ENCODE results near the gene CCDC57. TPM values are rescaled to one million over a fixed set of nuclear protein-coding genes. Genes with fewer than 3 reads are reported as not detected.
"Not testable (repeated sequence)": the region's sequence is repeated elsewhere in the genome, so short reads cannot be mapped to it uniquely, and the experiment has no call there.

Gene CCDC57
- total RNA-seq, 6 experiments from 2014 or later = 10.1 to 37.4 (median 17.2) TPM

DNA sequence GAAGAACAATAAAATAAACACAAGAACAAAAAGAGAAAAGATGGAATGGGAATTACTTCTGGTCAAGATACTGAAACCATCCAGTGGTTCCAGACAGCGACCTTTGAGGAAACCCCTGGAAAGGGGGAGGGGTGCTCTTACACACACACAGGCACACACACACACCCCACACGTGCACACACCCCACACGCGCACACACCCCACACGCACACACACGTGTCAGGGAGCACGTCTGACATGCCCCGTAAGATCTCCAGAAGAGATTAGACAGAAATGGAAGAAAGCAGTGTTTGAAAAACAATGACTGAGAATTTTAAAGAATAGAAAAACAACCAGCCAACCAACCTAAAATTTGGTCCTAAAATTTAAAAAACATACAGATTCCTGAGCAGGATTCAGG lies 69.3 kb downstream of the CCDC57 start:
- H3K27me3 ChIP-seq = no peaks in the 10 kb centered on the region
- H3K9me3 ChIP-seq = no peaks in the 10 kb centered on the region
- H3K4me3 ChIP-seq = no peak overlapping the region
- no peaks in the 10 kb centered on the region for H3K36me3 ChIP-seq
- TF ChIP-seq POLR2A (IDR thresholded peaks at IDR 0.05) (no peak), CTCF (IDR thresholded peaks at IDR 0.05) (no peak)
- H3K27ac ChIP-seq = no peak overlapping the region
- H3K4me1 ChIP-seq = no peaks in the 10 kb centered on the region
- intact Hi-C loops (cut with DNase I) = no loop called here
- ATAC-seq (no peak), DNase-seq (no peak)
- WGBS (ENCODE audit: insufficient coverage, low coverage, low lambda C conversion rate, missing lambda C conversion rate) = 100% methylated on average over 2 of the region's 8 CpGs

GRCh38 chr17:82139961-82140360 lies 72.7 kb downstream of the CCDC57 start:
- H3K4me1 ChIP-seq; H3K4me3 ChIP-seq; intact Hi-C loops (cut with DNase I); ATAC-seq; H3K27me3 ChIP-seq; H3K27ac ChIP-seq; H3K36me3 ChIP-seq; DNase-seq; H3K9me3 ChIP-seq: not testable (repeated sequence)
- WGBS (ENCODE audit: insufficient coverage, low coverage, low lambda C conversion rate, missing lambda C conversion rate) = 87% methylated on average over 10 of the region's 10 CpGs

DNA sequence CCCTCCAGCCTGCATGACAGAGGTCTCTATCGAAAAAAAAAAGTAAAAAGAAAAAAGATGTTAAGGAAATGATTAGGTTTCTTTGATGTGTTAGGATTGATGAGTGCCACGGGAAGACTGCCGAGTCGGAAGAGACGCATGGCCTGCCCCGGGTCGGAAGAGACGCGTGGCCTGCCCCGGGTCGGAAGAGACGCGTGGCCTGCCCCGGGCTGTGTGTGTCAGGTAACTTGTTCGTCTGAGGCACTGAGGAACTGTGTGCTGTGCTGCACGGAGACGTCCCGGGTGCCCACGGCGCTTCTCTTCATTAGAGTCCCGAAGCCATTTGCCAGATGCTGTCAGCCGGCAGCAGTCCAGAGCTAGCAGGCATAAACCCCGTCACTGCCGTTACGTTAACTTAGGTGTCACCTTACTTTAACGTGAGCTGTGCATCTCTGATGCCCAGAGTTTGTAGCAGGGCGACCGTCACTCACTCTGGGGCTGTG lies 74.1 kb downstream of the CCDC57 start:
- 88% methylated on average over 6 of the region's 28 CpGs for WGBS (ENCODE audit: insufficient coverage, low coverage, low lambda C conversion rate, missing lambda C conversion rate)
- no peak overlapping the region for H3K4me3 ChIP-seq
- no peaks in the 10 kb centered on the region for H3K9me3 ChIP-seq
- peaks cover 0 to 9% (median 0%) of the 10 kb centered on the region in 4 donors for H3K4me1 ChIP-seq
- no peak for TF ChIP-seq POLR2A (IDR thresholded peaks at IDR 0.05)
- TF ChIP-seq CTCF (IDR thresholded peaks at IDR 0.05) = no peak
- intact Hi-C loops (cut with DNase I) = no loop called here
- DNase-seq (no peak), ATAC-seq (no peak)
- H3K36me3 ChIP-seq = no peaks in the 10 kb centered on the region
- H3K27me3 ChIP-seq = no peaks in the 10 kb centered on the region
- H3K27ac ChIP-seq = no peak overlapping the region

DNA sequence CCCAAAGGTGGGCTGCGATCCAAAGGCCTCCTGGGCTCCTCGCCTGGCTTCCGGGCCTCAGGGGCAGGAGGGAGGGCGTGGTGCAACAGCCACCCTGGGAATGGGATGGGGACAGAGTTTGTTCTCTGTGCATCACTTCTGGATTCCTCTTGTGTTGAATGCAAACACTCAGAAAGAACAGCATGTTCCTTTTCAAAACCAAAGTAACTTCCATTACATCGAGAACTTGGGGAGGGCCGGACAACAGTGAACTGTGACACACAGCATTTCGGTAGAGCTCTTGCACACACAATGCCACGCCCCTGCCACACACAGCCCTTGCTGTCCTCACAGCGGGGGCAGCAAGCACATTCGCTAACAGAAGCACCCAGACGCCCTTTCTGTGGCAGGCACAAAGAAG lies 78.5 kb downstream of the CCDC57 start:
- TF ChIP-seq CTCF (IDR thresholded peaks at IDR 0.05) = no peak
- TF ChIP-seq POLR2A (IDR thresholded peaks at IDR 0.05) = peak; percentile 35
- 42% methylated on average over 7 of the region's 11 CpGs for WGBS (ENCODE audit: insufficient coverage, low coverage, low lambda C conversion rate, missing lambda C conversion rate)
- intact Hi-C loops (cut with DNase I) = no loop called here
- Histone ChIP-seq H3K4me3 (peak overlapping the region in 1 of 3 donors; percentile 33), H3K4me1 (peaks cover 0 to 29% (median 3%) of the 10 kb centered on the region in 4 donors), H3K27me3 (no peaks in the 10 kb centered on the region), H3K36me3 (no peaks in the 10 kb centered on the region), H3K9me3 (no peaks in the 10 kb centered on the region), H3K27ac (peak overlapping the region; percentile 34 to 78 (median 63))
- peak in 1 of 3 donors; percentile 80 for DNase-seq
- ATAC-seq = peak; percentile 71 to 90 (median 82)

- intact Hi-C loops (cut with DNase I); H3K27me3 ChIP-seq; H3K9me3 ChIP-seq; H3K36me3 ChIP-seq: not testable (repeated sequence)
- Histone ChIP-seq H3K4me3 (peak overlapping the region in 1 of 3 donors; percentile 33), H3K27ac (peak overlapping the region; percentile 34 to 78 (median 63)), H3K4me1 (peaks cover 0 to 29% (median 3%) of the 10 kb centered on the region in 4 donors)
- DNase-seq (peak in 2 of 3 donors; percentile 57 to 74), ATAC-seq (peak; percentile 79 to 89 (median 84))
- 30% methylated on average over 8 of the region's 8 CpGs for WGBS (ENCODE audit: insufficient coverage, low coverage, low lambda C conversion rate, missing lambda C conversion rate)
These were observed 79.3 kb downstream of the CCDC57 start for GRCh38 chr17:82133166-82133953.

Measured in right lobe of liver (tissue), 6 donors.